Ovary (tissue), 3 donors: Measurements from ENCODE around the gene CNTNAP5.

Experiments
- CTCF ChIP-seq, 3 donors: fragments of 450-650 bp in 2 of 3; fragments of 200-600 bp in 1 of 3; IDR thresholded peaks; one replicate each; pipeline versions ENCODE4 v1.5.1 to v1.8.0; 2016 to 2022; ENCODE audit warnings: antibody characterized with exemption in 3 of 3, mild to moderate bottlenecking in 1 of 3
- EP300 ChIP-seq: sonication (generic); formaldehyde crosslinking; IDR thresholded peaks from one replicate; pipeline ENCODE4 v1.6.1; 2017; ENCODE audit warnings: antibody characterized with exemption
- POLR2A ChIP-seq: fragments of 450-650 bp; IDR thresholded peaks from one replicate; pipeline ENCODE4 v1.6.1; 2017; ENCODE audit warnings: antibody characterized with exemption, mild to moderate bottlenecking, moderate library complexity
- donor health status: DM: no; HTN: no; CAD: no.

- TF ChIP-seq CTCF (IDR thresholded peaks at IDR 0.05) (no peak), POLR2A (no peak), EP300 (no peak)
Measured at GRCh38 chr2:124339709-124340108, 314.6 kb downstream of the CNTNAP5 start.
